Measurements from ENCODE around the gene NOTCH3. TPM values are rescaled to one million over a fixed set of nuclear protein-coding genes. Genes with fewer than 3 reads are reported as not detected.

The NOTCH3 gene
- total RNA-seq, 1 experiment from 2014 or later = 39.4 TPM

GRCh38 chr19:15136234-15136954, 64.4 kb downstream of the NOTCH3 start:
- Histone ChIP-seq H3K36me3 (ENCODE audit: control insufficient read depth in 1 of 2, insufficient read depth in 2 of 2, low read length in 2 of 2) (no peaks in the 10 kb centered on the region), H3K27ac (ENCODE audit: low read depth, low read length) (no peak overlapping the region), H4K20me1 (ENCODE audit: insufficient read depth) (no peaks in the 10 kb centered on the region), H3K27me3 (ENCODE audit: insufficient read depth, low read length) (no peaks in the 10 kb centered on the region), H3K79me2 (ENCODE audit: insufficient read depth, low read length) (no peaks in the 10 kb centered on the region), H3K4me2 (ENCODE audit: low read length) (no peak overlapping the region), H3K4me1 (ENCODE audit: control insufficient read depth in 1 of 2, insufficient read depth in 2 of 2, low read length in 2 of 2) (no peaks in the 10 kb centered on the region), H3K9me3 (ENCODE audit: control insufficient read depth in 1 of 2, insufficient read depth in 1 of 2, low read depth in 1 of 2, low read length in 2 of 2) (peaks cover 10 to 15% of the 10 kb centered on the region in 2 experiments; a peak in 2 of 4 replicates), H3K9ac (ENCODE audit: low read length) (no peak overlapping the region), H2AFZ (ENCODE audit: low read depth, low read length, poor library complexity, severe bottlenecking) (no peak overlapping the region), H3K9me2 (ENCODE audit: insufficient read depth) (no peaks in the 10 kb centered on the region), H3K4me3 (replicated peaks in 1 of 2; ENCODE audit: low read depth in 1 of 2, low read length in 2 of 2) (no peak overlapping the region)
- intact Hi-C loops (cut with micrococcal nuclease) = no loop called here
- TF ChIP-seq ZNF274 (IDR thresholded peaks at IDR 0.05; ENCODE audit: low read depth, low read length) = no peak
- no peak for TF ChIP-seq SRF (IDR thresholded peaks at IDR 0.05; ENCODE audit: low read depth)
- TF ChIP-seq CEBPB (IDR thresholded peaks at IDR 0.05; ENCODE audit: low read depth) = no peak
- no peak for TF ChIP-seq RAD21 (IDR thresholded peaks at IDR 0.05; ENCODE audit: low read depth)
- no peak for TF ChIP-seq EZH2phosphoT487 (IDR thresholded peaks at IDR 0.05; ENCODE audit: borderline replicate concordance)
- no peak for TF ChIP-seq CTCF (IDR thresholded peaks at IDR 0.05 in 2 of 3, conservative IDR thresholded peaks at IDR 0.05 in 1 of 3; ENCODE audit: borderline replicate concordance in 1 of 3, insufficient read depth in 1 of 3, low read depth in 2 of 3, low read length in 2 of 3)
- TF ChIP-seq EZH2 (IDR thresholded peaks at IDR 0.05) = no peak
- no peak for TF ChIP-seq FOSL1 (IDR thresholded peaks at IDR 0.05; ENCODE audit: low read depth)
- TF ChIP-seq REST (IDR thresholded peaks at IDR 0.05; ENCODE audit: low read depth) = no peak
- TF ChIP-seq CBX3 (IDR thresholded peaks at IDR 0.05; ENCODE audit: low read depth) = no peak
- TF ChIP-seq SP1 (IDR thresholded peaks at IDR 0.05; ENCODE audit: low read depth) = no peak
- TF ChIP-seq POLR2AphosphoS5 (IDR thresholded peaks at IDR 0.05; ENCODE audit: low read depth, low read length) = no peak
- no peak for TF ChIP-seq ZBTB33 (IDR thresholded peaks at IDR 0.05; ENCODE audit: extremely low read depth, insufficient replicate concordance, low read length)
- ChIA-PET CTCF (no interaction called here), RAD21 (ENCODE audit: low non-redundant PET in 1 of 2, low total read pairs in 2 of 2, uncharacterized antibody in 2 of 2, unreplicated experiment in 2 of 2) (no interaction called here), POLR2A (no interaction called here)
- DNase-seq (ENCODE audit: low read depth, low spot score) (no peak), ATAC-seq (no peak)
- no TSS peak for BruUV-seq (replicated peaks)
